GM18868 (cell line): ENCODE results near the gene SOX15.
"Not testable (repeated sequence)": the region's sequence is repeated elsewhere in the genome, so short reads cannot be mapped to it uniquely, and the experiment has no call there.

ENCODE experiments used
- ATAC-seq: cut with Tn5 transposase; IDR thresholded peaks from one replicate; pipeline ENCODE4 v1.9.1; 2021; ENCODE audit warnings: mild to moderate bottlenecking, moderate library complexity; ENCODE audit not compliant: unreplicated experiment

Gene SOX15

GRCh38 chr17:7589891-7590691, at the start of gene SOX15:
SOX15 (minus strand) TSS chr17:7590094; CDS start chr17:7589676, 418 bp downstream.
- ATAC-seq = no peak

GRCh38 chr17:7636163-7636562, 46.3 kb upstream of the SOX15 start:
- no peak for ATAC-seq

GRCh38 chr17:7634384-7634783, 44.5 kb upstream of the SOX15 start:
- ATAC-seq = no peak

- ATAC-seq = no peak
These were observed 43.2 kb upstream of the SOX15 start for GRCh38 chr17:7633093-7633492.

GRCh38 chr17:7632492-7632894, 42.6 kb upstream of the SOX15 start:
- no peak for ATAC-seq

- ATAC-seq = no peak
These were observed 41.8 kb upstream of the SOX15 start for GRCh38 chr17:7631398-7632380.

GRCh38 chr17:7629939-7630571, 40.2 kb upstream of the SOX15 start, which contains the start of gene SHBG:
SHBG (plus strand) TSS chr17:7630135; CDS start chr17:7630173, 38 bp downstream.
- ATAC-seq = no peak

- ATAC-seq = peak; percentile 88
These were observed 37.6 kb upstream of the SOX15 start, which contains the start of gene SAT2 for GRCh38 chr17:7627250-7628121. SAT2 (minus strand) TSS chr17:7627821; CDS start chr17:7627635, 186 bp downstream.

GRCh38 chr17:7626956-7627249, 37.0 kb upstream of the SOX15 start:
- no peak for ATAC-seq

- no peak for ATAC-seq
These were observed 36.4 kb upstream of the SOX15 start for GRCh38 chr17:7626307-7626706.

GRCh38 chr17:7625749-7626148, 35.9 kb upstream of the SOX15 start:
- not testable (repeated sequence) for ATAC-seq

GRCh38 chr17:7623661-7624060, 33.8 kb upstream of the SOX15 start:
- no peak for ATAC-seq

GRCh38 chr17:7620835-7621234, 30.9 kb upstream of the SOX15 start:
- no peak for ATAC-seq

GRCh38 chr17:7618608-7619007, 28.7 kb upstream of the SOX15 start:
- ATAC-seq = no peak

- ATAC-seq = no peak
These were observed 25.4 kb upstream of the SOX15 start for GRCh38 chr17:7615265-7615747.

GRCh38 chr17:7614425-7615264, 24.8 kb upstream of the SOX15 start, which contains the start of gene FXR2:
FXR2 (minus strand) TSS chr17:7614897; CDS start chr17:7614532, 365 bp downstream.
- peak; percentile 89 for ATAC-seq

- no peak for ATAC-seq
These were observed 24.0 kb upstream of the SOX15 start for GRCh38 chr17:7613769-7614424.

- no peak for ATAC-seq
These were observed 22.4 kb upstream of the SOX15 start for GRCh38 chr17:7612294-7612640.
